Inferior parietal cortex (tissue), 1 donor: ENCODE measurements around the gene CADM3.
A peak's percentile ranks its signal among the peaks of the same experiment; 100 is the strongest.

Source experiments
- DNase-seq: peaks from one replicate; pipeline ENCODE4 v3.0.0-alpha.2; 2016; ENCODE audit errors: extremely low spot score

CADM3 gene

GRCh38 chr1:159205225-159205624, 33.8 kb downstream of the CADM3 start:
- DNase-seq: no peak

GRCh38 chr1:159206110-159206509, 34.7 kb downstream of the CADM3 start:
- no peak for DNase-seq

- DNase-seq: no peak
These were observed 35.7 kb downstream of the CADM3 start for GRCh38 chr1:159207080-159207479.

- peak; percentile 62 for DNase-seq
These were observed 36.4 kb downstream of the CADM3 start for GRCh38 chr1:159207774-159208173.

GRCh38 chr1:159208175-159208825, 36.9 kb downstream of the CADM3 start:
- DNase-seq: no peak

GRCh38 chr1:159209061-159209460, 37.6 kb downstream of the CADM3 start:
- no peak for DNase-seq

GRCh38 chr1:159211331-159212136, 40.1 kb downstream of the CADM3 start:
- peak; percentile 81 for DNase-seq

GRCh38 chr1:159212596-159212995, 41.2 kb downstream of the CADM3 start:
- no peak for DNase-seq

GRCh38 chr1:159214149-159214760, 42.8 kb downstream of the CADM3 start:
- DNase-seq: peak; percentile 75

GRCh38 chr1:159218649-159219636, 47.5 kb downstream of the CADM3 start:
- DNase-seq: no peak

- no peak for DNase-seq
These were observed 50.9 kb downstream of the CADM3 start for GRCh38 chr1:159222075-159222865.

- no peak for DNase-seq
These were observed 51.6 kb downstream of the CADM3 start for GRCh38 chr1:159223004-159223403.

- DNase-seq: no peak
These were observed 57.1 kb downstream of the CADM3 start for GRCh38 chr1:159228554-159228953.

- DNase-seq: no peak
These were observed 58.0 kb downstream of the CADM3 start for GRCh38 chr1:159229260-159229885.

GRCh38 chr1:159229896-159230295, 58.5 kb downstream of the CADM3 start:
- no peak for DNase-seq

- DNase-seq: no peak
These were observed 68.3 kb downstream of the CADM3 start for GRCh38 chr1:159239551-159240220.

GRCh38 chr1:159247266-159247665, 75.9 kb downstream of the CADM3 start:
- DNase-seq: no peak

GRCh38 chr1:159248311-159248710, 76.9 kb downstream of the CADM3 start:
- no peak for DNase-seq

- DNase-seq: no peak
These were observed 79.3 kb downstream of the CADM3 start for GRCh38 chr1:159250638-159251216.
